ENCODE data around the gene TTYH2. TPM values are rescaled to one million over a fixed set of nuclear protein-coding genes. Genes with fewer than 3 reads are reported as not detected.

Gene TTYH2
- polyA plus RNA-seq, 1 donor from 2014 or later: 2.5 TPM

- Histone ChIP-seq H3K27me3 (ENCODE audit: insufficient read depth, low read depth, low read length) (no peaks in the 10 kb centered on the region), H3K4me2 (ENCODE audit: low read length) (no peak overlapping the region), H3K27ac (ENCODE audit: low read length) (no peak overlapping the region), H3K79me2 (replicated peaks; ENCODE audit: insufficient read depth, low read length) (peaks cover 14% of the 10 kb centered on the region), H3K9me3 (ENCODE audit: low read length) (no peaks in the 10 kb centered on the region), H2AFZ (ENCODE audit: low read depth, low read length) (no peak overlapping the region), H3F3A (ENCODE audit: insufficient read depth, low read length, poor library complexity, severe bottlenecking) (no peaks in the 10 kb centered on the region), H3K36me3 (ENCODE audit: insufficient read depth, low read length) (no peaks in the 10 kb centered on the region), H3K9me2 (ENCODE audit: insufficient read depth, low read length) (no peaks in the 10 kb centered on the region), H4K20me1 (ENCODE audit: insufficient read depth) (no peaks in the 10 kb centered on the region), H3K4me3 (ENCODE audit: low read length) (no peak overlapping the region), H3K9ac (ENCODE audit: low read length) (no peak overlapping the region)
- TF ChIP-seq POLR2AphosphoS5 (IDR thresholded peaks at IDR 0.05) (no peak), EP300 (conservative IDR thresholded peaks at IDR 0.05; ENCODE audit: poor library complexity, severe bottlenecking) (no peak), RAD21 (conservative IDR thresholded peaks at IDR 0.05) (no peak), EZH2 (IDR thresholded peaks at IDR 0.05; ENCODE audit: borderline replicate concordance, insufficient read depth, low read length, poor library complexity, severe bottlenecking) (no peak), MXI1 (conservative IDR thresholded peaks at IDR 0.05; ENCODE audit: poor library complexity, severe bottlenecking) (no peak), CTCF (IDR thresholded peaks at IDR 0.05; ENCODE audit: poor library complexity, severe bottlenecking) (no peak), SMC3 (conservative IDR thresholded peaks at IDR 0.05; ENCODE audit: poor library complexity) (no peak), REST (IDR thresholded peaks at IDR 0.05; ENCODE audit: borderline replicate concordance) (no peak), TAF1 (IDR thresholded peaks at IDR 0.05; ENCODE audit: low read depth) (no peak)
These were observed 13.3 kb upstream of the TTYH2 start for GRCh38 chr17:74200112-74200511.

GRCh38 chr17:74201250-74201649 lies 12.1 kb upstream of the TTYH2 start:
- no peak for TF ChIP-seq EP300 (conservative IDR thresholded peaks at IDR 0.05; ENCODE audit: poor library complexity, severe bottlenecking)
- no peak for TF ChIP-seq REST (IDR thresholded peaks at IDR 0.05; ENCODE audit: borderline replicate concordance)
- no peak for TF ChIP-seq EZH2 (IDR thresholded peaks at IDR 0.05; ENCODE audit: borderline replicate concordance, insufficient read depth, low read length, poor library complexity, severe bottlenecking)
- TF ChIP-seq POLR2AphosphoS5 (IDR thresholded peaks at IDR 0.05): no peak
- TF ChIP-seq TAF1 (IDR thresholded peaks at IDR 0.05; ENCODE audit: low read depth): no peak
- no peak for TF ChIP-seq CTCF (IDR thresholded peaks at IDR 0.05; ENCODE audit: poor library complexity, severe bottlenecking)
- TF ChIP-seq MXI1 (conservative IDR thresholded peaks at IDR 0.05; ENCODE audit: poor library complexity, severe bottlenecking): no peak
- no peak for TF ChIP-seq SMC3 (conservative IDR thresholded peaks at IDR 0.05; ENCODE audit: poor library complexity)
- TF ChIP-seq RAD21 (conservative IDR thresholded peaks at IDR 0.05): no peak
- no peaks in the 10 kb centered on the region for H4K20me1 ChIP-seq (ENCODE audit: insufficient read depth)
- H2AFZ ChIP-seq (ENCODE audit: low read depth, low read length): no peak overlapping the region
- H3K27ac ChIP-seq (ENCODE audit: low read length): no peak overlapping the region
- no peak overlapping the region for H3K4me2 ChIP-seq (ENCODE audit: low read length)
- no peaks in the 10 kb centered on the region for H3K27me3 ChIP-seq (ENCODE audit: insufficient read depth, low read depth, low read length)
- H3K79me2 ChIP-seq (replicated peaks; ENCODE audit: insufficient read depth, low read length): peaks cover 25% of the 10 kb centered on the region
- H3K9me2 ChIP-seq (ENCODE audit: insufficient read depth, low read length): no peaks in the 10 kb centered on the region
- no peaks in the 10 kb centered on the region for H3F3A ChIP-seq (ENCODE audit: insufficient read depth, low read length, poor library complexity, severe bottlenecking)
- H3K4me3 ChIP-seq (ENCODE audit: low read length): no peak overlapping the region
- H3K9ac ChIP-seq (ENCODE audit: low read length): no peak overlapping the region
- no peaks in the 10 kb centered on the region for H3K9me3 ChIP-seq (ENCODE audit: low read length)
- no peaks in the 10 kb centered on the region for H3K36me3 ChIP-seq (ENCODE audit: insufficient read depth, low read length)
